Measurements from ENCODE around the gene RAB28. TPM values are rescaled to one million over a fixed set of nuclear protein-coding genes. Genes with fewer than 3 reads are reported as not detected.

The RAB28 gene
- total and polyA plus RNA-seq, 3 experiments from 2014 or later, result 16.5 to 19.5 (median 17.3) TPM

- Mint-ChIP-seq H3K9me3 (no peaks in the 10 kb centered on the region), H3K4me1 (peaks cover 28 to 43% (median 39%) of the 10 kb centered on the region in 3 donors), H3K27me3 (no peaks in the 10 kb centered on the region), H3K27ac (peak overlapping the region in 6 of 8 donors; percentile 25 to 88 (median 61)), H3K4me3 (peak overlapping the region in 2 of 7 donors; percentile 18 to 92), H3K36me3 (peaks cover 0 to 29% (median 4%) of the 10 kb centered on the region in 3 donors)
- CTCF ChIA-PET, result no interaction called here
- Histone ChIP-seq H3K27ac (ENCODE audit: low read depth, low read length) (no peak overlapping the region), H3K27me3 (ENCODE audit: insufficient read depth, low read length, poor library complexity, severe bottlenecking) (no peaks in the 10 kb centered on the region), H3K4me3 (ENCODE audit: low read length) (no peak overlapping the region), H3K4me1 (ENCODE audit: insufficient read depth, low read length) (peaks cover 20% of the 10 kb centered on the region), H3K36me3 (ENCODE audit: insufficient read depth, low read length) (no peaks in the 10 kb centered on the region), H3K9me3 (ENCODE audit: low read length) (no peaks in the 10 kb centered on the region)
- POLR2A ChIA-PET, result no interaction called here
- DNase-seq, result no peak
These were observed 2.6 kb downstream of the RAB28 start for GRCh38 chr4:13481569-13481968.

GRCh38 chr4:13478707-13479106 lies 5.4 kb downstream of the RAB28 start:
- H3K36me3 ChIP-seq (ENCODE audit: insufficient read depth, low read length), result no peaks in the 10 kb centered on the region
- H3K27ac ChIP-seq (ENCODE audit: low read depth, low read length), result no peak overlapping the region
- no peaks in the 10 kb centered on the region for H3K9me3 ChIP-seq (ENCODE audit: low read length)
- H3K4me3 ChIP-seq (ENCODE audit: low read length), result no peak overlapping the region
- H3K36me3 Mint-ChIP-seq, result peaks cover 0 to 32% (median 7%) of the 10 kb centered on the region in 3 donors
- H3K27ac Mint-ChIP-seq, result no peak overlapping the region
- H3K4me1 Mint-ChIP-seq, result peaks cover 21 to 37% (median 31%) of the 10 kb centered on the region in 3 donors
- H3K27me3 ChIP-seq (ENCODE audit: insufficient read depth, low read length, poor library complexity, severe bottlenecking), result no peaks in the 10 kb centered on the region
- H3K9me3 Mint-ChIP-seq, result no peaks in the 10 kb centered on the region
- no peaks in the 10 kb centered on the region for H3K27me3 Mint-ChIP-seq
- DNase-seq, result no peak
- ChIA-PET CTCF (no interaction called here), POLR2A (no interaction called here)
- no peak overlapping the region for H3K4me3 Mint-ChIP-seq
- H3K4me1 ChIP-seq (ENCODE audit: insufficient read depth, low read length), result peaks cover 11% of the 10 kb centered on the region

GRCh38 chr4:13478131-13478530 lies 6.0 kb downstream of the RAB28 start:
- Histone ChIP-seq H3K27me3 (ENCODE audit: insufficient read depth, low read length, poor library complexity, severe bottlenecking) (no peaks in the 10 kb centered on the region), H3K4me3 (ENCODE audit: low read length) (no peak overlapping the region), H3K36me3 (ENCODE audit: insufficient read depth, low read length) (no peaks in the 10 kb centered on the region), H3K27ac (ENCODE audit: low read depth, low read length) (no peak overlapping the region), H3K9me3 (ENCODE audit: low read length) (no peaks in the 10 kb centered on the region), H3K4me1 (ENCODE audit: insufficient read depth, low read length) (peaks cover 6% of the 10 kb centered on the region)
- Mint-ChIP-seq H3K27me3 (no peaks in the 10 kb centered on the region), H3K36me3 (peaks cover 0 to 30% (median 7%) of the 10 kb centered on the region in 3 donors), H3K27ac (no peak overlapping the region), H3K4me1 (peaks cover 16 to 31% (median 27%) of the 10 kb centered on the region in 3 donors), H3K9me3 (no peaks in the 10 kb centered on the region), H3K4me3 (no peak overlapping the region)
- DNase-seq, result no peak
- ChIA-PET CTCF (no interaction called here), POLR2A (no interaction called here)

- peaks cover 0 to 34% (median 10%) of the 10 kb centered on the region in 3 donors for H3K36me3 Mint-ChIP-seq
- POLR2A ChIA-PET, result no interaction called here
- H3K4me3 Mint-ChIP-seq, result no peak overlapping the region
- CTCF ChIA-PET, result no interaction called here
- Histone ChIP-seq H3K4me3 (ENCODE audit: low read length) (no peak overlapping the region), H3K36me3 (ENCODE audit: insufficient read depth, low read length) (no peaks in the 10 kb centered on the region), H3K27ac (ENCODE audit: low read depth, low read length) (no peak overlapping the region), H3K27me3 (ENCODE audit: insufficient read depth, low read length, poor library complexity, severe bottlenecking) (no peaks in the 10 kb centered on the region), H3K9me3 (ENCODE audit: low read length) (no peaks in the 10 kb centered on the region), H3K4me1 (ENCODE audit: insufficient read depth, low read length) (no peaks in the 10 kb centered on the region)
- H3K9me3 Mint-ChIP-seq, result no peaks in the 10 kb centered on the region
- peaks cover 9 to 19% (median 17%) of the 10 kb centered on the region in 3 donors for H3K4me1 Mint-ChIP-seq
- H3K27me3 Mint-ChIP-seq, result no peaks in the 10 kb centered on the region
- DNase-seq, result no peak
- no peak overlapping the region for H3K27ac Mint-ChIP-seq
These were observed 7.2 kb downstream of the RAB28 start for GRCh38 chr4:13476915-13477314.

GRCh38 chr4:13476152-13476551 lies 8.0 kb downstream of the RAB28 start:
- no peaks in the 10 kb centered on the region for H3K27me3 ChIP-seq (ENCODE audit: insufficient read depth, low read length, poor library complexity, severe bottlenecking)
- DNase-seq, result no peak
- no peak overlapping the region for H3K4me3 ChIP-seq (ENCODE audit: low read length)
- H3K27ac ChIP-seq (ENCODE audit: low read depth, low read length), result no peak overlapping the region
- no peaks in the 10 kb centered on the region for H3K4me1 ChIP-seq (ENCODE audit: insufficient read depth, low read length)
- Mint-ChIP-seq H3K27me3 (no peaks in the 10 kb centered on the region), H3K27ac (no peak overlapping the region), H3K36me3 (peaks cover 0 to 38% (median 10%) of the 10 kb centered on the region in 3 donors), H3K9me3 (no peaks in the 10 kb centered on the region), H3K4me3 (no peak overlapping the region), H3K4me1 (peaks cover 5 to 11% (median 9%) of the 10 kb centered on the region in 3 donors)
- POLR2A ChIA-PET, result no interaction called here
- H3K36me3 ChIP-seq (ENCODE audit: insufficient read depth, low read length), result no peaks in the 10 kb centered on the region
- H3K9me3 ChIP-seq (ENCODE audit: low read length), result no peaks in the 10 kb centered on the region
- CTCF ChIA-PET, result no interaction called here

GRCh38 chr4:13471400-13471799 lies 12.7 kb downstream of the RAB28 start:
- Mint-ChIP-seq H3K27ac (no peak overlapping the region), H3K4me3 (no peak overlapping the region), H3K36me3 (peaks cover 3 to 35% (median 10%) of the 10 kb centered on the region in 3 donors), H3K9me3 (no peaks in the 10 kb centered on the region), H3K4me1 (peaks cover 11 to 28% (median 26%) of the 10 kb centered on the region in 3 donors), H3K27me3 (no peaks in the 10 kb centered on the region)
- Histone ChIP-seq H3K4me1 (ENCODE audit: insufficient read depth, low read length) (no peaks in the 10 kb centered on the region), H3K27me3 (ENCODE audit: insufficient read depth, low read length, poor library complexity, severe bottlenecking) (no peaks in the 10 kb centered on the region), H3K36me3 (ENCODE audit: insufficient read depth, low read length) (no peaks in the 10 kb centered on the region), H3K4me3 (ENCODE audit: low read length) (no peak overlapping the region), H3K27ac (ENCODE audit: low read depth, low read length) (no peak overlapping the region), H3K9me3 (ENCODE audit: low read length) (no peaks in the 10 kb centered on the region)
- DNase-seq, result no peak
- ChIA-PET POLR2A (interaction anchor here (0.5 kb wide), 1 partner anchor 1531 kb away, joined by 3 read pairs; the partner anchor contains the start of gene CPEB2), CTCF (no interaction called here)

GRCh38 chr4:13470379-13470778 lies 13.8 kb downstream of the RAB28 start:
- Histone ChIP-seq H3K27ac (ENCODE audit: low read depth, low read length) (no peak overlapping the region), H3K4me1 (ENCODE audit: insufficient read depth, low read length) (no peaks in the 10 kb centered on the region), H3K36me3 (ENCODE audit: insufficient read depth, low read length) (no peaks in the 10 kb centered on the region), H3K27me3 (ENCODE audit: insufficient read depth, low read length, poor library complexity, severe bottlenecking) (no peaks in the 10 kb centered on the region), H3K9me3 (ENCODE audit: low read length) (no peaks in the 10 kb centered on the region), H3K4me3 (ENCODE audit: low read length) (no peak overlapping the region)
- Mint-ChIP-seq H3K4me3 (no peak overlapping the region), H3K9me3 (peaks cover 0 to 2% (median 0%) of the 10 kb centered on the region in 5 donors), H3K27ac (no peak overlapping the region), H3K36me3 (peaks cover 10 to 38% (median 11%) of the 10 kb centered on the region in 3 donors), H3K4me1 (peaks cover 17 to 38% (median 36%) of the 10 kb centered on the region in 3 donors), H3K27me3 (no peaks in the 10 kb centered on the region)
- CTCF ChIA-PET, result no interaction called here
- no peak for DNase-seq
- POLR2A ChIA-PET, result no interaction called here

- POLR2A ChIA-PET, result no interaction called here
- Histone ChIP-seq H3K27ac (ENCODE audit: low read depth, low read length) (no peak overlapping the region), H3K4me3 (ENCODE audit: low read length) (no peak overlapping the region), H3K27me3 (ENCODE audit: insufficient read depth, low read length, poor library complexity, severe bottlenecking) (no peaks in the 10 kb centered on the region), H3K4me1 (ENCODE audit: insufficient read depth, low read length) (no peaks in the 10 kb centered on the region), H3K9me3 (ENCODE audit: low read length) (no peaks in the 10 kb centered on the region), H3K36me3 (ENCODE audit: insufficient read depth, low read length) (no peaks in the 10 kb centered on the region)
- H3K36me3 Mint-ChIP-seq, result peaks cover 20 to 40% (median 22%) of the 10 kb centered on the region in 3 donors
- no peaks in the 10 kb centered on the region for H3K27me3 Mint-ChIP-seq
- H3K4me3 Mint-ChIP-seq, result peak overlapping the region in 1 of 7 donors; percentile 39
- peaks cover 22 to 52% (median 42%) of the 10 kb centered on the region in 3 donors for H3K4me1 Mint-ChIP-seq
- DNase-seq, result no peak
- no peak overlapping the region for H3K27ac Mint-ChIP-seq
- CTCF ChIA-PET, result no interaction called here
- H3K9me3 Mint-ChIP-seq, result peaks cover 0 to 2% (median 0%) of the 10 kb centered on the region in 5 donors
These were observed 19.2 kb downstream of the RAB28 start for GRCh38 chr4:13464973-13465372.
